Measurements from ENCODE around the gene TMEM179.

Gene TMEM179

DNA sequence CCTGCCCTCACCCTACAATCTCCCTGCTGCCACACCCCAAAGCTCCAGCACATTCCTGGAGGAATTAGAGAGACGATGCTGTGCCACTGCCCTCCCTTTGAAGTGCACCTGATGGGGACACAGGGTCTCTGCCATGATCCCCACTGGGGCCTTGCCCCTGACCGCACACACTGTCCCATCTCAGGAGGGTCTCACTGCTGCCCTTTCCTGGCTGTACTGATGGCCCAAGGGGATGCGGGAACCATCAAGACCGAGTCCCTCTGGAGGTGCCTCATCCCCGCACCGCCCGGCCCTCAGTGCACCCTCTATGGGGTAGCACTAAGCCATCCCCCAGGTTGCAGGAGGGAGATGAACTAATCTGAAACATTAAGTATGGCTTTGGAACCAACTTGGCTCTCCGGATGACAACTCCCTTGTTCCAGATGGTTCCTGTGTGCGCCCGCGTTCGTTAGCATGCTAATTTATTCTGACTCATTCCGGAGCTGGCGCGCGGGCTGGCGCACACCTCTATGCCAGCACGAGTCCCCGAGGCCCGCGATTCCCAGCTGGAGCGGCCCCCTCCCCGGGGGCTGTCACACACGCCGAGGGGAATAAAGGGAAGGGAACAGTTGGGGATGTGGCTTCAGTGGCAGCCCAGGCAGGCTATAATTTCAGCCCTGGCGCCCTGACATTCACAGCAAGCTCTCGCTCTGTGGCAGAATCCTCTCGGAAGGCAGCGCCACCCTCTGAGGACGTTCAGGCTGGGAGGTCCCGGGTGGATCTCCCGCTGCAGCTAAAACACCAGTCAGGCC lies 59.2 kb downstream of the TMEM179 start:
- H3F3A ChIP-seq (ENCODE audit: insufficient read depth) = no peaks in the 10 kb centered on the region
- no peaks in the 10 kb centered on the region for H3K36me3 ChIP-seq (ENCODE audit: low read length)
- H3K4me3 ChIP-seq (ENCODE audit: insufficient read depth, low read length, poor library complexity, severe bottlenecking) = no peak overlapping the region
- H2AFZ ChIP-seq (ENCODE audit: low read depth, low read length, severe bottlenecking) = no peak overlapping the region
- TF ChIP-seq, protein P1, sequence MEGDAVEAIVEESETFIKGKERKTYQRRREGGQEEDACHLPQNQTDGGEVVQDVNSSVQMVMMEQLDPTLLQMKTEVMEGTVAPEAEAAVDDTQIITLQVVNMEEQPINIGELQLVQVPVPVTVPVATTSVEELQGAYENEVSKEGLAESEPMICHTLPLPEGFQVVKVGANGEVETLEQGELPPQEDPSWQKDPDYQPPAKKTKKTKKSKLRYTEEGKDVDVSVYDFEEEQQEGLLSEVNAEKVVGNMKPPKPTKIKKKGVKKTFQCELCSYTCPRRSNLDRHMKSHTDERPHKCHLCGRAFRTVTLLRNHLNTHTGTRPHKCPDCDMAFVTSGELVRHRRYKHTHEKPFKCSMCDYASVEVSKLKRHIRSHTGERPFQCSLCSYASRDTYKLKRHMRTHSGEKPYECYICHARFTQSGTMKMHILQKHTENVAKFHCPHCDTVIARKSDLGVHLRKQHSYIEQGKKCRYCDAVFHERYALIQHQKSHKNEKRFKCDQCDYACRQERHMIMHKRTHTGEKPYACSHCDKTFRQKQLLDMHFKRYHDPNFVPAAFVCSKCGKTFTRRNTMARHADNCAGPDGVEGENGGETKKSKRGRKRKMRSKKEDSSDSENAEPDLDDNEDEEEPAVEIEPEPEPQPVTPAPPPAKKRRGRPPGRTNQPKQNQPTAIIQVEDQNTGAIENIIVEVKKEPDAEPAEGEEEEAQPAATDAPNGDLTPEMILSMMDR (IDR thresholded peaks at IDR 0.05; ENCODE audit: insufficient read depth, low read length, poor library complexity, severe bottlenecking) = no peak
- no peak for TF ChIP-seq EZH2phosphoT487 (conservative IDR thresholded peaks at IDR 0.05; ENCODE audit: low read length)
- no peaks in the 10 kb centered on the region for H3K27me3 ChIP-seq (ENCODE audit: low read length)
- H3K79me2 ChIP-seq (ENCODE audit: insufficient read depth, low read length) = no peaks in the 10 kb centered on the region
- no peaks in the 10 kb centered on the region for H3K9me2 ChIP-seq (replicated peaks; ENCODE audit: insufficient read depth, low read length)
- no peak overlapping the region for H3K4me2 ChIP-seq (ENCODE audit: low read depth, low read length, poor library complexity, severe bottlenecking)
- no peaks in the 10 kb centered on the region for H3K9me3 ChIP-seq (ENCODE audit: insufficient read depth, low read length)
- no peaks in the 10 kb centered on the region for H4K20me1 ChIP-seq (ENCODE audit: low read depth, low read length)
- no peak overlapping the region for H3K27ac ChIP-seq (ENCODE audit: low read depth, low read length)
- no peak overlapping the region for H3K9ac ChIP-seq (ENCODE audit: low read length)

DNA sequence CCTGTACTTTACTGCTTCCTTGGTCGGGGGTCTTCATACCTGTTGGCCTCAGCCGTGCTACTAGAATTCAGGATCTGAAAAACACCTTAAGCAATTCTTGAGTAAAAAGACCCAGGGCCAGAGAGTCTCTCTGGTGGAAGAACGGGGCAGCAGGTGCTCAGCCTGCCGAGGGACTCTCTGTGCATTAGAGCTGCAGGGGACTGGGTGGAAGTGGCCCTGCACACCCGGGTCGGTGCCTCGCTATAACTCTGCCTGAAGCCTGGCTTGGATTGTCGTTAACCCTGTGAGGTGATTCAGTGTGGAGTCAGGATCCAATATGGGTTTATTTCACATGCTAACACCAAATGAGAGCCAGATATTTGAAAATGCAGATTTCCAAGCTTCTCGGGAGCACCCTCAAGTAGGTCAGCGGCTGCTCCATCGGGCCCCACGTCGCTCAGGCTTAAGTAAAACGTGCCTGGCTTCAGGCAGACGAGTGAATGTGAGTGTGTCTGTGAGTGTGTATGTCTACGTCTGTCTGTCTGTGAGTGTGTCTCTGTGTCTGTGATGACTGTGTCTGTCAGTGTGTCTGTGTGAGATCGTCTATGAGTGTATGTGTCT lies 60.1 kb downstream of the TMEM179 start:
- Histone ChIP-seq H3K9me2 (replicated peaks; ENCODE audit: insufficient read depth, low read length) (no peaks in the 10 kb centered on the region), H2AFZ (ENCODE audit: low read depth, low read length, severe bottlenecking) (no peak overlapping the region), H3K79me2 (ENCODE audit: insufficient read depth, low read length) (no peaks in the 10 kb centered on the region), H3K36me3 (ENCODE audit: low read length) (no peaks in the 10 kb centered on the region), H3K4me3 (ENCODE audit: insufficient read depth, low read length, poor library complexity, severe bottlenecking) (no peak overlapping the region), H3K9me3 (ENCODE audit: insufficient read depth, low read length) (no peaks in the 10 kb centered on the region), H3K9ac (ENCODE audit: low read length) (no peak overlapping the region), H3K4me2 (ENCODE audit: low read depth, low read length, poor library complexity, severe bottlenecking) (no peak overlapping the region), H3K27me3 (ENCODE audit: low read length) (no peaks in the 10 kb centered on the region), H3K27ac (ENCODE audit: low read depth, low read length) (no peak overlapping the region), H3F3A (ENCODE audit: insufficient read depth) (no peaks in the 10 kb centered on the region), H4K20me1 (ENCODE audit: low read depth, low read length) (no peaks in the 10 kb centered on the region)
- no peak for TF ChIP-seq EZH2phosphoT487 (conservative IDR thresholded peaks at IDR 0.05; ENCODE audit: low read length)
- TF ChIP-seq, protein P1 (IDR thresholded peaks at IDR 0.05; ENCODE audit: insufficient read depth, low read length, poor library complexity, severe bottlenecking) = no peak

DNA sequence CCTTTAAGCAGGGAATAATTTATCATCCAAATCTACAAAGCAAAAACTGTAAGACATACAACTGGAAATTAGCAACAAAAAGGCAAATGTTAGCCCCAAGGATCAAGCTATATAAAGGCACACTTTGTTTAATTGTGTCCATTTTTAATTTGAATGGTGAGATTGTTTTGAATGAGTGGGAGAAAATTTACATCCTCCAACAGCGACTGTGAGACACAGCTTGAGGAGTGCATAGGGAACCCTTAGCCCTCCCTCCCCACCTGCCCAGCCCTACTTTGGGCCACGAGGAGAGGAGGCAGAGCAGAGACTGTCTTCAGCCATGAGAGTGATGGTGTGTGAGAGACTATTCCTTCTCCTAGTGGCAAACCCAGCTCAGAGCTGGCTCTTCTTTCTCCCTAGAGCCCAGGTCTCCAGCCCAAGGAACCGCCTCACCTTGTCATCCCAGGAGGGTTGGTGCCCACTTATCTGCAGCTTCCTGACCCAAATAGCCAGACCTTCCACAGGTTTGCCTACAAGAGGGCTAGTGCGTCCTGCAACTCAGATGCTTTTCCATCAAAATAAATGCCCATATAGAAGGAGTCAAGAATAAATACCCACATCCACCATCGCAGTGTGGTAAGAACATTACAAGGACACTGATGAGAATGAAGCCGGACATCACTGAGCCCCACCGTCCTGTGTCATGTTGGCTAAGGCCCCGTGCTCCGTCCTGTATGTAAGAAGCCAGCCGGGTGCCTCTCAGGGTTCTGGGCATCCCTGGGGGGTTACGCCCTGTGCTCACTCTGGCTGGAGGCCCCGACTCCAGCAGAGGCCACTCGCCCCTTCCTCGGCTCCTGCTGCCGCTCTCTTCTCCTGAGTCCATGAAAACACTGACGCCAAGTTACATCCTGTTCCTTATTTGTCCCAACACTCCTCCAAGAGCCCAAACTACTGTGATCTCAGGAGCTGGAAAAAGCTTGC lies 61.4 kb downstream of the TMEM179 start:
- Histone ChIP-seq H3K79me2 (ENCODE audit: insufficient read depth, low read length) (no peaks in the 10 kb centered on the region), H3K27me3 (ENCODE audit: low read length) (no peaks in the 10 kb centered on the region), H3K27ac (ENCODE audit: low read depth, low read length) (no peak overlapping the region), H4K20me1 (ENCODE audit: low read depth, low read length) (no peaks in the 10 kb centered on the region), H3K4me3 (ENCODE audit: insufficient read depth, low read length, poor library complexity, severe bottlenecking) (no peak overlapping the region), H2AFZ (ENCODE audit: low read depth, low read length, severe bottlenecking) (no peak overlapping the region), H3K9me2 (replicated peaks; ENCODE audit: insufficient read depth, low read length) (no peaks in the 10 kb centered on the region), H3F3A (ENCODE audit: insufficient read depth) (no peaks in the 10 kb centered on the region), H3K36me3 (ENCODE audit: low read length) (no peaks in the 10 kb centered on the region), H3K9ac (ENCODE audit: low read length) (no peak overlapping the region), H3K4me2 (ENCODE audit: low read depth, low read length, poor library complexity, severe bottlenecking) (no peak overlapping the region), H3K9me3 (ENCODE audit: insufficient read depth, low read length) (no peaks in the 10 kb centered on the region)
- TF ChIP-seq EZH2phosphoT487 (conservative IDR thresholded peaks at IDR 0.05; ENCODE audit: low read length) = no peak
- TF ChIP-seq, protein P1 (IDR thresholded peaks at IDR 0.05; ENCODE audit: insufficient read depth, low read length, poor library complexity, severe bottlenecking) = no peak

Data from SU-DHL-6 (cell line).